ENCODE results near the gene COX5A.

DNA sequence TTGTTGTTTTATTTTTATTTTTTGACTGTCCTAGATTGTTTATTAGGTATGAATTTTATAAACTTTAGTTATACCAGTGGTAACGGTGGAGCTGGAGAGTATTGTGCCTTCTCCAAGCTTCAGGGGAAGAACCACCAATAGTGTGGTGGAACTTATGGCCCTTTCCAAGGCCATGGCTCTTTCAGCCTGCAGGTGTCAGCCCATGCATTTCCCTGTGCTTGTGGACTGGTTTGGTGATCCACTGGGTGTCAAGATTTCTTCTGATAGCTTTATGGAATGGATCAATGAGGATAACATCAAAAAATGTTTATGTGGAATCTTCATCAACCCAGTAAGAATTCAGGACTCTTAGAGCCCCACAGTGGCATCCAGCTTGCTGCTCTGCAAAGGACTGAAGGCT, 38.3 kb upstream of the COX5A start:
- TF ChIP-seq, protein P1, sequence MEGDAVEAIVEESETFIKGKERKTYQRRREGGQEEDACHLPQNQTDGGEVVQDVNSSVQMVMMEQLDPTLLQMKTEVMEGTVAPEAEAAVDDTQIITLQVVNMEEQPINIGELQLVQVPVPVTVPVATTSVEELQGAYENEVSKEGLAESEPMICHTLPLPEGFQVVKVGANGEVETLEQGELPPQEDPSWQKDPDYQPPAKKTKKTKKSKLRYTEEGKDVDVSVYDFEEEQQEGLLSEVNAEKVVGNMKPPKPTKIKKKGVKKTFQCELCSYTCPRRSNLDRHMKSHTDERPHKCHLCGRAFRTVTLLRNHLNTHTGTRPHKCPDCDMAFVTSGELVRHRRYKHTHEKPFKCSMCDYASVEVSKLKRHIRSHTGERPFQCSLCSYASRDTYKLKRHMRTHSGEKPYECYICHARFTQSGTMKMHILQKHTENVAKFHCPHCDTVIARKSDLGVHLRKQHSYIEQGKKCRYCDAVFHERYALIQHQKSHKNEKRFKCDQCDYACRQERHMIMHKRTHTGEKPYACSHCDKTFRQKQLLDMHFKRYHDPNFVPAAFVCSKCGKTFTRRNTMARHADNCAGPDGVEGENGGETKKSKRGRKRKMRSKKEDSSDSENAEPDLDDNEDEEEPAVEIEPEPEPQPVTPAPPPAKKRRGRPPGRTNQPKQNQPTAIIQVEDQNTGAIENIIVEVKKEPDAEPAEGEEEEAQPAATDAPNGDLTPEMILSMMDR (IDR thresholded peaks at IDR 0.05): no peak
- no peak for TF ChIP-seq POLR2A (IDR thresholded peaks at IDR 0.05)
